Liver (tissue), 9 donors: ENCODE measurements around the gene NDUFS7. TPM values are rescaled to one million over a fixed set of nuclear protein-coding genes. Genes with fewer than 3 reads are reported as not detected.
A peak's percentile ranks its signal among the peaks of the same experiment; 100 is the strongest.

Experiments
- DNase-seq: peaks from one replicate; pipeline ENCODE4 v3.0.0-alpha.2; 2017; ENCODE audit warnings: low spot score
- H3K27ac ChIP-seq, 2 donors: one replicate each; pipeline ENCODE4 v1.7.0; 2013; ENCODE audit warnings: inconsistent platforms in 2 of 2, low read length in 2 of 2, control low read depth in 1 of 2, low read depth in 1 of 2, mild to moderate bottlenecking in 1 of 2
- H3K27me3 ChIP-seq, 4 donors: one replicate each; pipeline versions ENCODE4 v1.6.1 to v1.7.0; 2013; ENCODE audit warnings: low read length in 3 of 4, inconsistent platforms in 1 of 4, mild to moderate bottlenecking in 1 of 4, moderate library complexity in 1 of 4; ENCODE audit not compliant: control insufficient read depth in 4 of 4, insufficient read depth in 4 of 4
- H3K36me3 ChIP-seq, 4 donors: one replicate each; pipeline versions ENCODE4 v1.6.1 to v1.7.0; 2013; ENCODE audit warnings: low read length in 3 of 4, mild to moderate bottlenecking in 3 of 4, low read depth in 1 of 4, moderate library complexity in 1 of 4; ENCODE audit not compliant: control insufficient read depth in 4 of 4, insufficient read depth in 3 of 4
- H3K4me1 ChIP-seq, 4 donors: one replicate each; pipeline versions ENCODE4 v1.6.1 to v1.7.0; 2013; ENCODE audit warnings: low read length in 3 of 4, mild to moderate bottlenecking in 3 of 4, moderate library complexity in 1 of 4; ENCODE audit not compliant: control insufficient read depth in 4 of 4, insufficient read depth in 4 of 4
- H3K4me3 ChIP-seq, 3 donors: one replicate each; pipeline versions ENCODE4 v1.6.1 to v1.7.0; 2013; ENCODE audit warnings: low read length in 3 of 3, control low read depth in 1 of 3, low read depth in 1 of 3, mild to moderate bottlenecking in 1 of 3
- H3K9ac ChIP-seq, 2 donors: one replicate each; pipeline ENCODE4 v1.7.0; 2013; ENCODE audit warnings: low read length in 2 of 2, mild to moderate bottlenecking in 2 of 2, moderate library complexity in 2 of 2, control low read depth in 1 of 2, low read depth in 1 of 2
- H3K9me3 ChIP-seq, 4 donors: one replicate each; pipeline versions ENCODE4 v1.6.1 to v1.7.0; 2013; ENCODE audit warnings: low read length in 3 of 4; ENCODE audit not compliant: control insufficient read depth in 4 of 4
- EGR1 ChIP-seq, 2 donors: IDR thresholded peaks; 2 replicates each; pipeline ENCODE4 v1.6.1; 2016 to 2018; ENCODE audit warnings: antibody characterized with exemption in 2 of 2, low read depth in 2 of 2
- FOXA1 ChIP-seq: IDR thresholded peaks from 2 replicates; pipeline ENCODE4 v1.6.1; 2016; ENCODE audit warnings: antibody characterized with exemption
- FOXA2 ChIP-seq: IDR thresholded peaks from 2 replicates; pipeline ENCODE4 v1.6.1; 2016; ENCODE audit warnings: antibody characterized with exemption
- GABPA ChIP-seq, 2 donors: IDR thresholded peaks in 1 of 2; conservative IDR thresholded peaks in 1 of 2; 2 replicates each; pipeline ENCODE4 v1.6.1; 2016; ENCODE audit warnings: antibody characterized with exemption in 2 of 2, mild to moderate bottlenecking in 1 of 2, moderate library complexity in 1 of 2
- HNF4A ChIP-seq, 2 donors: conservative IDR thresholded peaks; 2 replicates each; pipeline ENCODE4 v1.6.1; 2016; ENCODE audit warnings: antibody characterized with exemption in 2 of 2, mild to moderate bottlenecking in 2 of 2
- HNF4G ChIP-seq: IDR thresholded peaks from 2 replicates; pipeline ENCODE4 v1.6.1; 2016; ENCODE audit warnings: antibody characterized with exemption
- NR2F2 ChIP-seq: IDR thresholded peaks from 2 replicates; pipeline ENCODE4 v1.6.1; 2016; ENCODE audit warnings: antibody characterized with exemption
- RXRA ChIP-seq, 2 donors: IDR thresholded peaks; 2 replicates each; pipeline ENCODE4 v1.6.1; 2017 to 2018; ENCODE audit warnings: antibody characterized with exemption in 2 of 2, mild to moderate bottlenecking in 1 of 2
- SP1 ChIP-seq: IDR thresholded peaks from 2 replicates; pipeline ENCODE4 v1.6.1; 2018; ENCODE audit warnings: antibody characterized with exemption, mild to moderate bottlenecking
- TAF1 ChIP-seq: conservative IDR thresholded peaks from 2 replicates; pipeline ENCODE4 v1.6.1; 2016; ENCODE audit warnings: antibody characterized with exemption, mild to moderate bottlenecking
- YY1 ChIP-seq: IDR thresholded peaks from 2 replicates; pipeline ENCODE4 v1.6.1; 2016; ENCODE audit warnings: antibody characterized with exemption, mild to moderate bottlenecking
- WGBS: extraction: QIAGEN DNeasy Blood & Tissue Kit; methylation state at CpG from one replicate; pipeline ENCODE4 v1.1.7; 2013; 5-methylcytosine and 5-hydroxymethylcytosine counted together
- polyA plus RNA-seq, 2 donors: library from polyadenylated mRNA; stranded (reverse) in 1 of 2; unstranded in 1 of 2; fragments of 200-250 nt in 1 of 2; fragments of >200 nt in 1 of 2; fragmentation: Nextera tagmentation in 1 of 2; extraction: Ambion mirVana in 1 of 2; gene quantifications; one replicate each; pipeline versions ENCODE4 v1.2.1 to v1.2.3, GENCODE V29; 2013 to 2015
- total RNA-seq, 2 donors: library from RNA; depleted of rRNA; stranded (reverse); fragments of >200 nt; gene quantifications; one replicate each; pipeline ENCODE4 v1.2.3, GENCODE V29; 2014
- TF ChIP-seq, protein P1 (sequence below): fragments of 150-350 bp; IDR thresholded peaks from 2 replicates; pipeline ENCODE4 v1.5.1; 2017; ENCODE audit warnings: improper control_type of control experiment, low read depth, low read length; ENCODE audit not compliant: missing input control
- TF ChIP-seq, protein P2 (sequence below): IDR thresholded peaks from 2 replicates; pipeline ENCODE4 v1.6.1; 2016; ENCODE audit warnings: antibody characterized with exemption
- donor health status: healthy.
- donor health status: healthy.
- donor health status: healthy.
- donor health status: healthy.
- donor health status: healthy.

The NDUFS7 gene
- total and polyA plus RNA-seq, 4 donors: 54.4 to 185 (median 128) TPM

DNA sequence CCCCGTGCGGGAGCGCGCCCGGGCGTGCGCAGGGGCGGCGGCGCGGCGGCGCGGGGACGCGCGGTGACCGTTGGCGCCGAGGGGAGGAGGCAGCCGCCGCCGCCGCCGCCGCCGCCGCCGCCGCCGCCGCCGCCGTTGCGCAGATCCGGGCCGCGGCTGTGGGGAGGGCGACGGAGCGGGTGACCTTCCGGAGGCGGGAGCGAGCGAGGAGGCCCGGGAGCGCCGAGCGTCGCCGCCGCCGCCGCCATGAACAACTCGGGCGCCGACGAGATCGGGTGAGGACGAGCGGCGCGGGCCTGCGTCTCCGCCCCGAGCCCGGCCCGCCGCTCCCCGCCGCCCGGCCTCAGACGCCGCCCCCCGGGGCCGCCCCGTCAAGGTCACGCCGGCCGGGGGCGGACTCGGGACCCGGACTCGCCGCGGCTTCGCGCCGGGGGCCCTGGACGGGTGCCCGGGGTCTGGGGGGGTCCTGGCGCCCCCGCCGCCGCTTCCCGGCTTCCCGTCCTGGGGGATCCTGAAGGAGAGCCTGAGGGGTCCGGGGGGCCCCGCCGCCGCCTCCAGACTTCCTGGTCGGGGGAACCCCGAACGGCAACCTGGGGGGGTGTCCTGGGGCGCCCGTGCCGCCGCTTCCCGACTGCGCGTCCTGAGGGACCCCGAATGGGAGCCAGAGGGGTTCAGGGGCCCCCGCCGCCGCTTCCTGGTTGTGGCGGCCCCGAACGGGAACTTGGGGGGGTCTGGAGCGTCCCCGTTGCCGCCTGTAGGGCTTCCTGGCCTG lies 24.0 kb downstream of the NDUFS7 start, which contains the start of gene DAZAP1:
DAZAP1 (plus strand) TSS at position 59 of the 772 bp plus-strand sequence; CDS start at position 247, 188 bp downstream.
- peak within 1 kb of the TSS; percentile 83 to 92 for H3K27ac ChIP-seq
- WGBS: under 1% methylated on average over 121 of the region's 121 CpGs
- H3K27me3 ChIP-seq: no peaks in the 10 kb centered on the region
- H3K9me3 ChIP-seq: no peaks in the 10 kb centered on the region
- peaks cover 26 to 48% (median 42%) of the 10 kb centered on the region in 4 donors for H3K4me1 ChIP-seq
- H3K4me3 ChIP-seq: peak within 1 kb of the TSS; percentile 70 to 98 (median 87)
- no peak for DNase-seq
- H3K9ac ChIP-seq: peak within 1 kb of the TSS; percentile 82 to 89
- peaks cover 0 to under 1% (median 0%) of the 10 kb centered on the region in 4 donors for H3K36me3 ChIP-seq
- TF ChIP-seq FOXA2: no peak
- no peak for TF ChIP-seq HNF4G
- no peak for TF ChIP-seq RXRA (IDR thresholded peaks at IDR 0.05)
- no peak for TF ChIP-seq FOXA1
- TF ChIP-seq, protein P1, sequence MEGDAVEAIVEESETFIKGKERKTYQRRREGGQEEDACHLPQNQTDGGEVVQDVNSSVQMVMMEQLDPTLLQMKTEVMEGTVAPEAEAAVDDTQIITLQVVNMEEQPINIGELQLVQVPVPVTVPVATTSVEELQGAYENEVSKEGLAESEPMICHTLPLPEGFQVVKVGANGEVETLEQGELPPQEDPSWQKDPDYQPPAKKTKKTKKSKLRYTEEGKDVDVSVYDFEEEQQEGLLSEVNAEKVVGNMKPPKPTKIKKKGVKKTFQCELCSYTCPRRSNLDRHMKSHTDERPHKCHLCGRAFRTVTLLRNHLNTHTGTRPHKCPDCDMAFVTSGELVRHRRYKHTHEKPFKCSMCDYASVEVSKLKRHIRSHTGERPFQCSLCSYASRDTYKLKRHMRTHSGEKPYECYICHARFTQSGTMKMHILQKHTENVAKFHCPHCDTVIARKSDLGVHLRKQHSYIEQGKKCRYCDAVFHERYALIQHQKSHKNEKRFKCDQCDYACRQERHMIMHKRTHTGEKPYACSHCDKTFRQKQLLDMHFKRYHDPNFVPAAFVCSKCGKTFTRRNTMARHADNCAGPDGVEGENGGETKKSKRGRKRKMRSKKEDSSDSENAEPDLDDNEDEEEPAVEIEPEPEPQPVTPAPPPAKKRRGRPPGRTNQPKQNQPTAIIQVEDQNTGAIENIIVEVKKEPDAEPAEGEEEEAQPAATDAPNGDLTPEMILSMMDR: no peak
- no peak for TF ChIP-seq EGR1 (IDR thresholded peaks at IDR 0.05; ENCODE audit: low read depth in 2 of 2)
- TF ChIP-seq, protein P2, sequence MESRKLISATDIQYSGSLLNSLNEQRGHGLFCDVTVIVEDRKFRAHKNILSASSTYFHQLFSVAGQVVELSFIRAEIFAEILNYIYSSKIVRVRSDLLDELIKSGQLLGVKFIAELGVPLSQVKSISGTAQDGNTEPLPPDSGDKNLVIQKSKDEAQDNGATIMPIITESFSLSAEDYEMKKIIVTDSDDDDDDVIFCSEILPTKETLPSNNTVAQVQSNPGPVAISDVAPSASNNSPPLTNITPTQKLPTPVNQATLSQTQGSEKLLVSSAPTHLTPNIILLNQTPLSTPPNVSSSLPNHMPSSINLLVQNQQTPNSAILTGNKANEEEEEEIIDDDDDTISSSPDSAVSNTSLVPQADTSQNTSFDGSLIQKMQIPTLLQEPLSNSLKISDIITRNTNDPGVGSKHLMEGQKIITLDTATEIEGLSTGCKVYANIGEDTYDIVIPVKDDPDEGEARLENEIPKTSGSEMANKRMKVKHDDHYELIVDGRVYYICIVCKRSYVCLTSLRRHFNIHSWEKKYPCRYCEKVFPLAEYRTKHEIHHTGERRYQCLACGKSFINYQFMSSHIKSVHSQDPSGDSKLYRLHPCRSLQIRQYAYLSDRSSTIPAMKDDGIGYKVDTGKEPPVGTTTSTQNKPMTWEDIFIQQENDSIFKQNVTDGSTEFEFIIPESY: no peak
- no peak for TF ChIP-seq TAF1
- TF ChIP-seq NR2F2: no peak
- no peak for TF ChIP-seq GABPA (IDR thresholded peaks at IDR 0.05 in 1 of 2, conservative IDR thresholded peaks at IDR 0.05 in 1 of 2)

DNA sequence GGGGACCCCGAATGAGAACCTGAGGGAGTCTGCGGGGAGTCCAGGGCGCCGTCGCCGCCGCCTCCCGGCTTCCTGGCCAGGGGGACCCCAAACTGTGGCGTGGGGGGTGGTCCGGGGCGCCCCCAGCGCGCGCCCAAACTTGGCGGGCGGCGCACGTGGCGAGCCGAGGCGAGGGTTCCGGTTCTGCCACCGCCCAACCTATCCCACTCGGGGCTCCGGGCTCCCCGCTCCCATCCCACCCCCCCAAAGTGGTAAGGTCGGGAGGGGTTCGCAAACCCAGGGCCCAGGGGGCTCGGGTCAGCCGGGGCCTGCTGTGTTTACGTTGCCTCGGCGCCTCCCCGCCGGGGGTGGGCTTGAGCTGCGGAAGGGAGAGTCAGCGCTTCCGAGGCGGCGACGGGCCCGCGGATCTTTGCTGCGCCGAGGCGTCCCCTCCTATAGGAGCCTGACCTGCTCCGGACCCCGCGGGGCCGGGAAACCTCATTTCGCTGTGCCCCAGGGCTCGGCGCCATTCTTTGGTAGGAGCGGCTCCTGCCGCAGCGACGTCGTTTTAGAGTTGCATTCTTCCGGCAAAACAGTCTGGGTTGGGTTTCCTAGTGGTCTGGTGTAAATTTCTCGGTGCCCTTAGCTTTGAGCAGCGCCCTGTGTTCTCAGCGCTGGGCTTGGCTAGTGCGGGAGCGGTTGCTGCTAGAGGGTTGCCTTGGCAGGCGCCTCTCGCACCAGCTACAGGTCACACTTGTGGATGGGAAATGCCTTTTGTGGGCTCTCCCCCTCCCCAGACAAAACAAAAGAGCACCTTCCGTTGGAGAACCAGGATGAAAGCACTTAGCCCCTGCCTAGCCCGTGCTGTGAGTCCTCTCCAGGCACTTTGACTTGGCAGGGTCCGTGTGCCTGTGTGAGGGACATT lies 24.8 kb downstream of the NDUFS7 start:
- DNase-seq: peak; percentile 65
- H3K27ac ChIP-seq: peak overlapping the region; percentile 83 to 92
- no peaks in the 10 kb centered on the region for H3K9me3 ChIP-seq
- WGBS: under 1% methylated on average over 69 of the region's 69 CpGs
- H3K9ac ChIP-seq: peak overlapping the region; percentile 82 to 89
- peak overlapping the region; percentile 41 to 98 (median 87) for H3K4me3 ChIP-seq
- peaks cover 0 to 5% (median 0%) of the 10 kb centered on the region in 4 donors for H3K36me3 ChIP-seq
- no peaks in the 10 kb centered on the region for H3K27me3 ChIP-seq
- TF ChIP-seq YY1 (peak; percentile 35), SP1 (peak; percentile 6), HNF4A (conservative IDR thresholded peaks at IDR 0.05) (no peak)
- peaks cover 33 to 53% (median 47%) of the 10 kb centered on the region in 4 donors for H3K4me1 ChIP-seq
